ENCODE results near the gene IL21R.

DNA sequence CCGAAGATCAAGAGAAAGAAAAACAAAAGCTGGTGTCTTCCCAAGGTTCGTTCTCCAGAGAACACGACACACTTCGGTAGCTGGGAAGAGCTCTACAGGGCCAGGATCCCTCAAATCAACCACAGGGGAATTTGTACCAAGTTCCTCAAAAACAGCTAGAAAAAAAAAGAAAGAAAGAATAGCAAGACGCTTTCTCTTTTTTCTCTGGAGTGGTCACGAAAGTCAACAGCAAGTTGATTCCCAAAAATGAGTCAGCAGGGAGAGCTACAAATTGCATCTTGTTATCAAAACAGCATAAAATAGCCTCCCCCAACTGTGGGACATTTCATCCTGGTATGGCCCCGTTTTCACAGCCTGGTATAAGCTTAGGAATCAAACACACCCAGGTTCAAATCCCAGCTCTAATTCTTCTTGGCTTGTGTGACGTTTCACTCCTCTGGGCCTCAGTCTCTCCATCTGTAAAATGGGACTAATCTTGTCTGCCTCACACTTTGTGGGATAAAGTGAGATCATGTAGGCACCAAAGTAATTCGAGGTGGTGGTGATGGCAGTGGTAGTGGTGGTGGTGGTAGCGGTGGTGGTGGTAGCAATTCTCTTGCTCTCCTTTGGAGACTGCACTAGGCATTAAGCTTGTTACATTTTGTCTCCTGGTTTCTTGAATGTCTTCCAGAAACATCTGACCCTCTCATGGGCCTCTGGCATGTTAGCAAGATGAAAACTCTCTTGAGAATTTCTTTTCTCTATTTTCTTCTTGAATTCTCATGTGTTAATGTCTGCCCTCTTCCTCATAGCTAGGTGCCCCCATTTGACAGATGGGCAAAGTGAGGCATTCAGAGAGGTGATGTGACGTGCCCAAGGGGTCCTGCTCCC, 988 bp upstream of the IL21R start:
- TF ChIP-seq, protein P1, sequence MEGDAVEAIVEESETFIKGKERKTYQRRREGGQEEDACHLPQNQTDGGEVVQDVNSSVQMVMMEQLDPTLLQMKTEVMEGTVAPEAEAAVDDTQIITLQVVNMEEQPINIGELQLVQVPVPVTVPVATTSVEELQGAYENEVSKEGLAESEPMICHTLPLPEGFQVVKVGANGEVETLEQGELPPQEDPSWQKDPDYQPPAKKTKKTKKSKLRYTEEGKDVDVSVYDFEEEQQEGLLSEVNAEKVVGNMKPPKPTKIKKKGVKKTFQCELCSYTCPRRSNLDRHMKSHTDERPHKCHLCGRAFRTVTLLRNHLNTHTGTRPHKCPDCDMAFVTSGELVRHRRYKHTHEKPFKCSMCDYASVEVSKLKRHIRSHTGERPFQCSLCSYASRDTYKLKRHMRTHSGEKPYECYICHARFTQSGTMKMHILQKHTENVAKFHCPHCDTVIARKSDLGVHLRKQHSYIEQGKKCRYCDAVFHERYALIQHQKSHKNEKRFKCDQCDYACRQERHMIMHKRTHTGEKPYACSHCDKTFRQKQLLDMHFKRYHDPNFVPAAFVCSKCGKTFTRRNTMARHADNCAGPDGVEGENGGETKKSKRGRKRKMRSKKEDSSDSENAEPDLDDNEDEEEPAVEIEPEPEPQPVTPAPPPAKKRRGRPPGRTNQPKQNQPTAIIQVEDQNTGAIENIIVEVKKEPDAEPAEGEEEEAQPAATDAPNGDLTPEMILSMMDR (IDR thresholded peaks at IDR 0.05): no peak
- no peak for TF ChIP-seq POLR2AphosphoS5 (IDR thresholded peaks at IDR 0.05)
- no peak for TF ChIP-seq POLR2A (IDR thresholded peaks at IDR 0.05)
